OCI-LY7 (cell line): Measurements from ENCODE around the gene TNFRSF12A. TPM values are rescaled to one million over a fixed set of nuclear protein-coding genes. Genes with fewer than 3 reads are reported as not detected.
A peak's percentile ranks its signal among the peaks of the same experiment; 100 is the strongest.

Experiments
- BruUV-seq: library from RNA; stranded (reverse); fragments of 400-500 nt; replicated peaks from 2 replicates; lab custom pipeline; 2021; lab: Mats Ljungman, UMichigan
- CTCF ChIA-PET: fragments of 300-600 bp; sonication (Branson Sonifier 250); formaldehyde crosslinking; loops from one replicate; lab custom pipeline; 2022; ENCODE audit warnings: antibody characterized with exemption; ENCODE audit not compliant: unreplicated experiment; lab: Charles Lee
- POLR2A ChIA-PET: fragments of 300-600 bp; sonication (Branson Sonifier 250); formaldehyde crosslinking; loops from one replicate; lab custom pipeline; 2022; ENCODE audit warnings: antibody characterized with exemption; lab: Charles Lee
- DNase-seq: peaks from one replicate; pipeline ENCODE4 v3.0.0-alpha.2; 2015; ENCODE audit warnings: low spot score
- H2AFZ ChIP-seq: fragments of 200-600 bp; sonication (generic), shearing (Covaris generic); 2 replicates; pipeline ENCODE4 v1.6.1; 2014; ENCODE audit warnings: mild to moderate bottlenecking, antibody characterized with exemption, low read length, moderate library complexity
- H3K27ac ChIP-seq: fragments of 200-600 bp; sonication (generic); 2 replicates; pipeline ENCODE4 v1.5.1; 2014; ENCODE audit warnings: mixed run types, low read depth, mild to moderate bottlenecking, moderate library complexity, low read length, inconsistent platforms; ENCODE audit not compliant: poor library complexity, severe bottlenecking
- H3K36me3 ChIP-seq: fragments of 200-600 bp; sonication (generic); 2 replicates; pipeline ENCODE4 v1.6.1; 2014; ENCODE audit warnings: mild to moderate bottlenecking, antibody characterized with exemption, low read length, moderate library complexity, mixed read lengths; ENCODE audit not compliant: insufficient read depth
- H3K4me1 ChIP-seq: fragments of 200-600 bp; sonication (generic); 2 replicates; pipeline ENCODE4 v1.5.1; 2014; ENCODE audit warnings: mild to moderate bottlenecking, low read length; ENCODE audit not compliant: insufficient read depth, poor library complexity, severe bottlenecking
- H3K4me2 ChIP-seq: fragments of 200-600 bp; sonication (generic); 2 replicates; pipeline ENCODE4 v1.6.1; 2014; ENCODE audit warnings: mild to moderate bottlenecking, low read length
- H3K4me3 ChIP-seq: fragments of 200-600 bp; sonication (generic); 2 replicates; pipeline ENCODE4 v1.5.1; 2014; ENCODE audit warnings: mild to moderate bottlenecking, low read depth, low read length; ENCODE audit not compliant: poor library complexity, severe bottlenecking
- H3K79me2 ChIP-seq: fragments of 200-600 bp; sonication (generic); 2 replicates; pipeline ENCODE4 v1.6.1; 2016; ENCODE audit warnings: low read depth, mild to moderate bottlenecking, low read length, moderate library complexity, mixed read lengths; ENCODE audit not compliant: insufficient read depth
- H3K9me2 ChIP-seq: fragments of 200-600 bp; sonication (generic); 2 replicates; pipeline ENCODE4 v1.6.1; 2016; ENCODE audit warnings: mild to moderate bottlenecking, low read length, mixed read lengths; ENCODE audit not compliant: insufficient read depth
- H3K9me3 ChIP-seq: fragments of 200-600 bp; sonication (generic); 2 replicates; pipeline ENCODE4 v1.6.1; 2014; ENCODE audit warnings: mild to moderate bottlenecking, mixed run types, low read length, mixed read lengths
- H4K20me1 ChIP-seq: fragments of 200-600 bp; sonication (generic); 2 replicates; pipeline ENCODE4 v1.6.1; 2014; ENCODE audit warnings: mild to moderate bottlenecking, antibody characterized with exemption, low read length, moderate library complexity, mixed read lengths; ENCODE audit not compliant: insufficient read depth
- CTCF ChIP-seq: fragments of 200-600 bp; sonication (generic); conservative IDR thresholded peaks from 2 replicates; pipeline ENCODE4 v1.5.1; 2014; ENCODE audit warnings: mild to moderate bottlenecking, antibody characterized with exemption, low read length, moderate library complexity, mixed read lengths
- EZH2phosphoT487 ChIP-seq: fragments of 200-600 bp; sonication (generic); IDR thresholded peaks from 2 replicates; pipeline ENCODE4 v1.6.1; 2018; ENCODE audit warnings: low read depth, borderline replicate concordance, mild to moderate bottlenecking, mixed run types, antibody characterized with exemption, low read length, moderate library complexity, mixed read lengths
- intact Hi-C: fragments of 100-400 bp; cut with micrococcal nuclease; formaldehyde crosslinking; loops from one replicate; pipeline ENCODE4 v1.10.0; 2022; ENCODE audit not compliant: unreplicated experiment
- total RNA-seq, 2 experiments: library from RNA; depleted of rRNA in 1 of 2; stranded (reverse); fragments of >200 nt in 1 of 2; shearing (Covaris generic) in 1 of 2; gene quantifications; 2 replicates each; pipeline ENCODE4 v1.2.3, GENCODE V29; 2014 to 2022

The TNFRSF12A gene
- total RNA-seq, 2 experiments from 2014 or later, result 1.9 to 4.9 TPM

- intact Hi-C loops, result loop anchor here (1.0 to 5.0 kb wide), 2 partner anchors 10 to 67 kb away; partner anchors contain the start of genes FLYWCH1 and PAQR4
- no TSS peak for BruUV-seq
- H3K4me2 ChIP-seq, result peak overlapping the region; percentile 77
- peaks cover 48% of the 10 kb centered on the region for H3K4me1 ChIP-seq
- no peaks in the 10 kb centered on the region for H3K9me3 ChIP-seq
- TF ChIP-seq EZH2phosphoT487, result no peak
- TF ChIP-seq CTCF, result no peak
- H4K20me1 ChIP-seq, result no peaks in the 10 kb centered on the region
- H3K36me3 ChIP-seq, result peaks cover 48% of the 10 kb centered on the region
- ChIA-PET POLR2A (no interaction called here), CTCF (no interaction called here)
- H2AFZ ChIP-seq, result peak overlapping the region; percentile 10; the same call in 1 of the 2 replicates
- H3K4me3 ChIP-seq, result peak overlapping the region; percentile 80
- peak overlapping the region; percentile 67 for H3K27ac ChIP-seq
- no peaks in the 10 kb centered on the region for H3K9me2 ChIP-seq
- H3K79me2 ChIP-seq, result peaks cover 27% of the 10 kb centered on the region; the same call in 1 of the 2 replicates
- DNase-seq, result peak; percentile 42
Measured at GRCh38 chr16:2979669-2980226, 40.4 kb upstream of the TNFRSF12A start.

- BruUV-seq, result TSS peak; percentile 95
- POLR2A ChIA-PET, result interaction anchor here (0.7 kb wide), 1 partner anchor 225 kb away, joined by 3 read pairs; no protein-coding TSS in a partner anchor
- Histone ChIP-seq H3K4me2 (peak within 1 kb of the TSS; percentile 86), H3K4me1 (peaks cover 48% of the 10 kb centered on the region), H3K79me2 (peaks cover 27% of the 10 kb centered on the region; the same call in 1 of the 2 replicates), H3K4me3 (peak within 1 kb of the TSS; percentile 80), H3K9me2 (no peaks in the 10 kb centered on the region), H3K36me3 (peaks cover 40% of the 10 kb centered on the region), H3K9me3 (no peaks in the 10 kb centered on the region), H2AFZ (peak within 1 kb of the TSS; percentile 10; the same call in 1 of the 2 replicates), H4K20me1 (no peaks in the 10 kb centered on the region), H3K27ac (peak within 1 kb of the TSS; percentile 67)
- intact Hi-C loops, result loop anchor here (1.0 to 5.0 kb wide), 2 partner anchors 11 to 68 kb away; partner anchors contain the start of genes FLYWCH1 and PAQR4
- TF ChIP-seq CTCF (no peak), EZH2phosphoT487 (no peak)
- CTCF ChIA-PET, result interaction anchor here (1.2 kb wide), 1 partner anchor 24 kb away, joined by 3 read pairs; no protein-coding TSS in a partner anchor
- DNase-seq, result peak; percentile 94
Measured at GRCh38 chr16:2980227-2981176, 39.7 kb upstream of the TNFRSF12A start, which contains the start of gene PKMYT1. TSS of gene PKMYT1 (minus strand) at chr16:2980446. CDS start at chr16:2979657, 789 bp downstream.
